Measurements from ENCODE around the gene STX8.
A peak's percentile ranks its signal among the peaks of the same experiment; 100 is the strongest.

The STX8 gene

GRCh38 chr17:9406046-9406606, 169.5 kb downstream of the STX8 start:
- TF ChIP-seq CTCF (IDR thresholded peaks at IDR 0.05; ENCODE audit: low read depth, low read length): no peak
- in situ Hi-C loops (cut with HindIII; ENCODE audit: low sequenced_read_pairs): no loop called here

DNA sequence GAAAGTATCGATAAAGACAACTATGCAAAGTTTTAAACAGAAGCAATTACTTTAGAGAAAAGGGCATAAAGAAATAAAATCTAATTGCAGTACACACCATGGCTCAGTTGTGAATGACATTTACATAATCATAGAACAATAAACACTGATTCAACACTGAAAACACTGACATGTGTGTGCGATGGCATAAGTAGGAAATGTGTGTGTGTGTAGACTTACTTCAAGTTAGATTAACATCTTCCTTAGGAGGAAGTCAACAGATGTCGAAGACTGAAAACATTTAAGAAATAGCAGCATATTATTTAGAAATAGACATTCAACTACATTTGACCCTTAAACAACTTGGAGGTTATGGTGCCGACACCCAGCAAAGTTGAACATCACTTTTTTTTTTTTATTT, 172.4 kb downstream of the STX8 start:
- no peak for DNase-seq (ENCODE audit: low read depth, low spot score)
- no peak for TF ChIP-seq CTCF (IDR thresholded peaks at IDR 0.05; ENCODE audit: low read depth, low read length)
- in situ Hi-C loops (cut with HindIII; ENCODE audit: low sequenced_read_pairs): no loop called here
- H3K4me3 ChIP-seq (ENCODE audit: low read depth, low read length): no peak overlapping the region

More at GRCh38 chr17:9406046-9406606, 169.5 kb downstream of the STX8 start:
- DNase-seq (ENCODE audit: low read depth, low spot score): peak; percentile 11
- H3K4me3 ChIP-seq (ENCODE audit: low read depth, low read length): no peak overlapping the region

- peak; percentile 45 for TF ChIP-seq CTCF (IDR thresholded peaks at IDR 0.05; ENCODE audit: low read depth, low read length)
- DNase-seq (ENCODE audit: low read depth, low spot score): no peak
- no peak overlapping the region for H3K4me3 ChIP-seq (ENCODE audit: low read depth, low read length)
- in situ Hi-C loops (cut with HindIII; ENCODE audit: low sequenced_read_pairs): no loop called here
Observed at GRCh38 chr17:9402590-9403199, 172.9 kb downstream of the STX8 start.

DNA sequence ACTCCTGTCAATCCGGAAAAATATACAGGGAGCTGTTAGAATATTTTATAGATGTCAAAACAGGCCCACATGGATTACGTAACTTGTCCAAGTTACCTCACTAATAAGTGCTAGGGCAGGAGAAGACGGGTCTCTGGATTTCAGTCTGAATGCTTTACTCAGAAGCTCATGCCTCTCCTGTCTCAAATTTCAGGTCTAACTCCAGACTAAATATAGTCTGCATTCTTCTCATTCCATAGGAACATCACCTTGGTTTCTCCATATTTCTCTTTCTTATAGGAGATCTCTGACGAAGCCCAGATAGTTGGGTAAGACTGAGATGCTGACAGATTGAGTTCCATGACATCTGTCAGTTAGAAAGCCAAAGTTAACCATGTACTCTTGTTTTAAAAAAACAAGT, 174.2 kb downstream of the STX8 start:
- DNase-seq (ENCODE audit: low read depth, low spot score): peak; percentile 69
- TF ChIP-seq CTCF (IDR thresholded peaks at IDR 0.05; ENCODE audit: low read depth, low read length): no peak
- in situ Hi-C loops (cut with HindIII; ENCODE audit: low sequenced_read_pairs): no loop called here

GRCh38 chr17:9389111-9389527, 186.5 kb downstream of the STX8 start:
- TF ChIP-seq CTCF (IDR thresholded peaks at IDR 0.05; ENCODE audit: low read depth, low read length): no peak
- in situ Hi-C loops (cut with HindIII; ENCODE audit: low sequenced_read_pairs): no loop called here
- no peak overlapping the region for H3K4me3 ChIP-seq (ENCODE audit: low read depth, low read length)
- DNase-seq (ENCODE audit: low read depth, low spot score): peak; percentile 77

More for the DNA sequence above, 174.2 kb downstream of the STX8 start:
- H3K4me3 ChIP-seq (ENCODE audit: low read depth, low read length): no peak overlapping the region

- no peak for TF ChIP-seq CTCF (IDR thresholded peaks at IDR 0.05; ENCODE audit: low read depth, low read length)
- H3K4me3 ChIP-seq (ENCODE audit: low read depth, low read length): no peak overlapping the region
- in situ Hi-C loops (cut with HindIII; ENCODE audit: low sequenced_read_pairs): no loop called here
- peak; percentile 56 for DNase-seq (ENCODE audit: low read depth, low spot score)
Observed at GRCh38 chr17:9386401-9386800, 189.2 kb downstream of the STX8 start.
